AG04449 (cell line): ENCODE data around the gene CCDC171.

Source experiments
- CTCF ChIA-PET: fragments of 350-600 bp; formaldehyde crosslinking; extraction: SDS; loops from one replicate; lab custom pipeline; 2021; ENCODE audit warnings: antibody characterized with exemption; lab: Yijun Ruan, JAX
- POLR2A ChIA-PET: fragments of 400-600, 350-600 bp; formaldehyde crosslinking; extraction: SDS; loops from one replicate; lab custom pipeline; 2020; ENCODE audit warnings: antibody characterized with exemption, inconsistent platforms; lab: Yijun Ruan, JAX
- DNase-seq: peaks from one replicate; pipeline ENCODE4 v3.0.0-alpha.2; 2010; ENCODE audit warnings: low read depth, low spot score
- H3K4me3 ChIP-seq: 2 replicates; pipeline ENCODE4 v1.5.1; 2011; ENCODE audit warnings: low read depth, mild to moderate bottlenecking, control low read depth, low read length
- CTCF ChIP-seq: IDR thresholded peaks from one replicate; pipeline ENCODE4 v1.5.1; 2011; ENCODE audit warnings: mild to moderate bottlenecking, moderate library complexity, low read length, control low read depth, inconsistent platforms; ENCODE audit not compliant: insufficient read depth; ENCODE audit errors: missing control alignments

The CCDC171 gene

GRCh38 chr9:15942831-15943424 is 390.1 kb downstream of the CCDC171 start:
- no peak for TF ChIP-seq CTCF
- ChIA-PET POLR2A (no interaction called here), CTCF (interaction anchor here (1.2 to 1.5 kb wide), 2 partner anchors 70 to 190 kb away, joined by 4 to 7 read pairs; no protein-coding TSS in a partner anchor)
- no peak overlapping the region for H3K4me3 ChIP-seq
- DNase-seq: no peak

- ChIA-PET CTCF (interaction anchor here (1.2 to 1.3 kb wide), 3 partner anchors 13 to 71 kb away, joined by 4 read pairs; no protein-coding TSS in a partner anchor), POLR2A (no interaction called here)
- DNase-seq: no peak
- TF ChIP-seq CTCF: no peak
- no peak overlapping the region for H3K4me3 ChIP-seq
Measured at GRCh38 chr9:15944341-15944740, 391.5 kb downstream of the CCDC171 start.

DNA sequence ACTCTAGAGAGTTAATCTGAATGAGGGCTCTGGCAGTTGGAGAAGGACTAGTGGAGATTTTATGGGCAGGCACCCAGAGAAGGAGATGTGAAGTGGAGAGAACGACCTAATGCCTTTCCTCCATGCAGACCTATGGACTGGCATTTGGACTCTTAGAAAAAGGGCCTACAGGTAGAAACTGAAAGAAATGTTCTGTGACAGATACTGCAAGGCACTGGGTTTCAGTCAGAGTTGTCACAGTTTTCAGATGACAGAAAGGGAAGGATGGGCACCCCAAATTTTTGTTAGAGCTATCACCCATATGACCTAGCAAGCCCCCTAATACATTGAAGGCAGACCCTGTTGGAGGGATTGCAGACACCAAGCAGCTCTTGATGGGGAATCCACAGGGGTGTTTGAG is 406.8 kb downstream of the CCDC171 start:
- no peak for TF ChIP-seq CTCF
- POLR2A ChIA-PET: no interaction called here
- CTCF ChIA-PET: no interaction called here
- no peak overlapping the region for H3K4me3 ChIP-seq
- DNase-seq: no peak

DNA sequence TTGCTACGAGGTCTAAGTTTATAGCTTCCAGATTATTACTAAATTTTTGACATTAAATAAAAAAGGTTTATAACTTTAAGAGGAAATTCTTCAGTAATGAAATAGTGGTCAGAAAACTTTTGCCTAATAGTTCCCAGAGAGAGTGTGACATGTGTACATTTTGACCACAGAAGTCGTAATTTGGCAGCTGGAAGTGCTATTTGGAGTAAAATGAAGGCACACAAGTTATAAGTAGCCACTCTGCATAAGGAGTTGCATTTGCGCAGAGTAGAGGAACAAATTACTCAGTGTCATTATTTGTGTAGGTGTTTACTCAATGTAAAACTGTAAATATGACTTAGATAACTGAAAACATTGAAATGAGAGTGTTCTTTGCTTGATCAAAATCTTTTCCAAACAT is 408.4 kb downstream of the CCDC171 start:
- TF ChIP-seq CTCF: no peak
- H3K4me3 ChIP-seq: no peak overlapping the region
- CTCF ChIA-PET: interaction anchor here (1.8 kb wide), 1 partner anchor 17 kb away, joined by 4 read pairs; no protein-coding TSS in a partner anchor
- POLR2A ChIA-PET: no interaction called here
- DNase-seq: no peak

- H3K4me3 ChIP-seq: no peak overlapping the region
- POLR2A ChIA-PET: no interaction called here
- DNase-seq: no peak
- CTCF ChIA-PET: no interaction called here
- TF ChIP-seq CTCF: no peak
Measured at GRCh38 chr9:15965246-15965745, 412.5 kb downstream of the CCDC171 start.

- DNase-seq: no peak
- H3K4me3 ChIP-seq: no peak overlapping the region
- no peak for TF ChIP-seq CTCF
- ChIA-PET CTCF (no interaction called here), POLR2A (no interaction called here)
Measured at GRCh38 chr9:15966471-15966870, 413.6 kb downstream of the CCDC171 start.
